Suppressor macrophage treated with lipopolysaccharide for 1 hour (primary cell): ENCODE data around the gene SHROOM1.
"Not testable (repeated sequence)": the region's sequence is repeated elsewhere in the genome, so short reads cannot be mapped to it uniquely, and the experiment has no call there.

Source experiments
- DNase-seq, 3 donors: peaks; one replicate each; pipeline ENCODE4 v3.0.0-alpha.2; 2020 to 2022

Gene SHROOM1

DNA sequence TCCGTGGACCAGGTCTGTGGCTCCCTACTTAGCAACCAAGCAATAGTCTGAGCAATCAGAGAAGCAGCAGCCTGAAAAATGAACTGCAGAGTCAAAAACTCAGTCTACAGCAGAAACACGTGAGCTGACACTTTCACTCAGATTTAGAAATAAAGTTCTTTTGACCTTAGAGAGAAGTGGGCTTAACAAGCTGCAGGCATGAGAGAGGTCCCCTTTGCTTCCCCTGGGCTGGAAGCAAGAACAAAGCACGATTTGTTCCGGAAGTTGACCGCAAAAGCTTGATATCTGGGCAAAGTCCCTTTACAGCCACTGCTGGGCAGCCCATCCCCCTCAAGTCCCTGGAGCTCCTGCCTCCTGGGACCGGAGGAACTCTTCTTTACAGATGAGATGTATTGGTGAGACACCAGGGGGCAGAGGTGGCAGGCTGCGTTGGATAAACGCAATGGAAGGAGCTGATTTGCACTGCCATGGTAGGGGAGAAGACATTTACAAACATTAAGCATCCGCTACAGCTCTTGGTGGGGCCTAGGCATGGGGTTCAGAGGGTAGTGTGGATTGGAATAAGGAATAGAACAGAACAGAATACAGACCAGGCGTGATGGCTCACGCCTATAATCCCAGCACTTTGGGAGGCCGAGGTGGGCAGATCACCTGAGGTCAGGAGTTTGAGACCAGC is 23.1 kb downstream of the SHROOM1 start:
- DNase-seq, result no peak

DNA sequence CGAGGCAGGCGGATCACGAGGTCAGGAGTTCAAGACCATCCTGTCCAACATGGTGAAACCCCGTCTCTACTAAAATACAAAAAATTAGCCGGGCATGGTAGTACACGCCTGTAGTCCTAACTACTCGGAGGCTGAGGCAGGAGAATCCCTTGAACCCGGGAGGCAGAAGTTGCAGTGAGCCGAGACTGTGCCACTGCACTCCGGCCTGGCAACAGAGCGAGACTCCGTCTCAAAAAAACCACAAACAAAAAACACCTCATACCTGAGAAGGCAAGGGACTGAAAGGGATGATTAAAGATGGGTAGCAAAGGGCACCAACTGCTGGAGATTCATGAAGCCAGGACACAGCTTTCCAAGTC is 23.7 kb downstream of the SHROOM1 start:
- not testable (repeated sequence) for DNase-seq

DNA sequence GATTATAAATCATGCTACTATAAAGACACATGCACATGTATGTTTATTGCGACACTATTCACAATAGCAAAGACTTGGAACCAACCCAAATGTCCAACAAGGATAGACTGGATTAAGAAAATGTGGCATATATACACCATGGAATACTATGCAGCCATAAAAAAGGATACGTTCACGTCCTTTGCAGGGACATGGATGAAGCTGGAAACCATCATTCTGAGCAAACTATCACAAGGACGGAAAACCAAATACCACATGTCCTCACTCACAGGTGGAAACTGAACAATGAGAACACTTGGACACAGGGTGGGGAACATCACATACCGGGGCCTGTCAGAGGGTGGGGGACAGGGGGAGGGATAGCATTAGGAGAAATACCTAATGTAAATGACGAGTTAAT is 24.6 kb downstream of the SHROOM1 start:
- DNase-seq, result not testable (repeated sequence)

DNA sequence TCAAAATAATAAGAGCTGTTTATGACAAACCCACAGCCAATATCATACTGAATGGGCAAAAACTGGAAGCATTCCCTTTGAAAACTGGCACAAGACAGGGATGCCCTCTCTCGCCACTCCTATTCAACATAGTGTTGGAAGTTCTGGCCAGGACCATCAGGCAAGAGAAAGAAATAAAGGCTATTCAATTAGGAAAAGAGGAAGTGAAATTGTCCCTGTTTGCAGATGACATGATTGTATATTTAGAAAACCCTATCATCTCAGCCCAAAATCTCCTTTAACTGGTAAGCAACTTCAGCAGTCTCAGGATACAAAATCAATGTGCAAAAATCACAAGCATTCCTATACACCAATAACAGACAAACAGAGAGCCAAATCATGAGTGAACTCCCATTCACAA is 26.2 kb downstream of the SHROOM1 start:
- DNase-seq, result not testable (repeated sequence)

DNA sequence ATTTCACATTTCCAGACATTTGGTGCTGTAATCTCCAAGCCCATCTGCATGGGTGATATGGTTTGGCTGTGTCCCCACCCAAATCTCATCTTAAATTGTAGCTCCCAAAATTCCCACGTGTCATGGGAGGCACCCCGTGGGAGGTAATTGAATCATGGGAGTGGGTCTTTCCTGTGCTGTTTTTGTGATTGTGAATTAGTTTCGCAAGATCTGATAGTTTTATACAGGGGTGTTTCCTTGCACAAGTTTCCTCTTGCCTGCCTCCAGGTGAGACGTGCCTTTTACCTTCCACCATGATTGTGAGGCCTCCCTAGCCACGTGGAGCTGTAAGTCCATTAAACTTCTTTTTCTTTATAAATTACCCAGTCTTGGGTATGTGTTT is 27.8 kb downstream of the SHROOM1 start:
- DNase-seq, result not testable (repeated sequence)

DNA sequence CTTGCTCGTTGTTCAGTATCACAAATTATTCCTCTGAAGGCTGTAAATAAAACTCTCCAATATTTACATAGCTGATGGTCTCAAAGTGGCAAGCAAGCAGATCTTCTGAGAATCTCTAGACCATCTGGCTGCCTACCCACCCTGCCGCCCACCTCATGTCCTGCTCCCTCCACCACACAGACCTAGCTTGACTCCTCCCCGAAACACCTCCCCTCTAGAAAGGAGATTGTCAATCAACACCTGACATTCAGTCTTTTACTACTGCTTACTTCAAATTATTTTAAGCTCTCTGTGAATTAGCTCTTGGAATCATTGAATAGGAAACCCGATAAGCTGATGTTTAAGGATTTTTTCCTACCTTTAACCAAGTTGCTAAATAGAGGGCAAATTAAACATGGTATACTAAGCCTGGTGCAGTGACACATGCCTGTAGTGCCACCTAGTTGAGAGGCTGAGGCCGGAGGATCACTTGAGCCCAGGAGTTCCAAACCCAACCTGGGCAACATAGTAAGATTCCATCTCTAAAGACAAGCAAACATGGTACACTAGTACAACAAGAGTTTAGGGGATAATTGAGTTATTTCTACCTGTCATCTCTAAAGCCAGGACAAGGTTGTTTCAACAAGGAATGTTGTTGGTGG is 28.3 kb downstream of the SHROOM1 start:
- no peak for DNase-seq

DNA sequence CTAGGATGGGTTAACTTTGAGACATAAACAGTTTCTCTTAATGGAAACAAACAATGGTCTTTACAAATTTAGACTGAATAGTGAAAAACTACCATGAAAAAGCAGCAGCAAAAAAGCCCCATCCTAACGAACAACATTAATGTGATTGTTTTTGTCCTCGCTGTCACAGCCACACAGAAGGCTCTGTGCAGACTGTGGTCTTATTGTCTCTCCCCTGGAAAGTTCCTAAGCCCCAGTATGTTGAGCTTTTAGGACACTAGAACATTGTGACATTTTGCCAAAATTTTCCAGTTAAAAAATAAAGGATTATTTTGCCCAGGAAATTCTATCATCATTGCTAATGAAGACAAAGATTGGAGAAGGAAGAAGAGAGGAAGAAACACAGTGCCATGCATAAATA is 29.9 kb downstream of the SHROOM1 start:
- no peak for DNase-seq

DNA sequence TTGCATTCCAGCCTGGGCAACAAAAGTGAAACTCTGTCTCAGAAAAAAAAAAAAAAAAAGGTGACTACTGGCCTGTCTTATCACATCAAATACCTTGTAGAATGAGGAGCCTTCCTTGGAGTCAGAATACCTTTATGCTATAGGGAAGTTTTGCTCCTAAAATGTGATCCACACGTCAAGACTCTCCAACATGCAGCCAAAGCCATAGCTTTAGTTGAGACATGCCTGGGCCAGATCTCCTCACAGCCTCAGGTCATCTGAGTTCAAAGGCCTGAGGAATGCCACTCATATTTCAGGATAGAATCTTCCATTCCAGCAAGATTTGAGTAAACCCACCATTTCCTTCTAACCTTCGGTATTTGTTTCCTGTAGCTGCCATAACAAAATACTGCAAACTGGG is 31.1 kb downstream of the SHROOM1 start:
- no peak for DNase-seq

DNA sequence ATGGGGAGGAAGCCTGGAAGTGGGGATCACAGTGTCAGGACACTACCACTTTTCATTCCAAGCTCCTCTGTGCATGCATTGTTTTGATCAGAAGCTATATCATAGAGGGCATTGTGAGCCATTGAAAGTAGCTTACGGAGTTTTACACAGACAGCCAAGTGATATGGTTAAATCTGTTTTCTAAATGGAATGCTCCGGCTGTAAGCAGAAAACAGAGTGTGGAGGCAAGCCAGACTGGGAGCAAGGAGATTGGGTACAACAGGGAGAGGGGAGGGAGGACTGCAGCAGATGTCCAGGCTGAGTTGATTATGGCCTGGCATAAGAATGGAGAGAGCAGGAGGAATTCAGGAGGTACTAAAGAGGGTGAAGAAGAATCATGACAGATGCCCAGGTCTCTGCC is 32.8 kb downstream of the SHROOM1 start:
- no peak for DNase-seq

DNA sequence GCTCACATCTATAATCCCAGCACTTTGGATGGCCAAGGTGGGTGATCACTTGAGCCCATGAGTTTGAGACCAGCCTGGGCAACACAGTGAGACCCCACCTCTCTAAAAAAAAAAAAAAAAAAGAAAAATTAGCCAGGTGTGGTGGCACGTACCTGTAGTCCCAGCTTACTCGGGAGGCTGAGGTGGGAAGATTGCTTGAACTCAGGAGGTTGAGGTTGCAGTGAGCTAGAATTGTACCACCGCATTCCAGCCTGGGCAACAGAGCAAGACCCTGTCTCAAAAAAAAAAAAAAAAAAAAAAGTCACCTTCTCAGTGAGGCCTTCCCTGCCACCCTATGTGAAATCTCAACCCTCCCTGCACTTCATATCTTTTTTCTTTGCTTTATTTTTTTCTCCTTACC is 39.4 kb downstream of the SHROOM1 start:
- no peak for DNase-seq

DNA sequence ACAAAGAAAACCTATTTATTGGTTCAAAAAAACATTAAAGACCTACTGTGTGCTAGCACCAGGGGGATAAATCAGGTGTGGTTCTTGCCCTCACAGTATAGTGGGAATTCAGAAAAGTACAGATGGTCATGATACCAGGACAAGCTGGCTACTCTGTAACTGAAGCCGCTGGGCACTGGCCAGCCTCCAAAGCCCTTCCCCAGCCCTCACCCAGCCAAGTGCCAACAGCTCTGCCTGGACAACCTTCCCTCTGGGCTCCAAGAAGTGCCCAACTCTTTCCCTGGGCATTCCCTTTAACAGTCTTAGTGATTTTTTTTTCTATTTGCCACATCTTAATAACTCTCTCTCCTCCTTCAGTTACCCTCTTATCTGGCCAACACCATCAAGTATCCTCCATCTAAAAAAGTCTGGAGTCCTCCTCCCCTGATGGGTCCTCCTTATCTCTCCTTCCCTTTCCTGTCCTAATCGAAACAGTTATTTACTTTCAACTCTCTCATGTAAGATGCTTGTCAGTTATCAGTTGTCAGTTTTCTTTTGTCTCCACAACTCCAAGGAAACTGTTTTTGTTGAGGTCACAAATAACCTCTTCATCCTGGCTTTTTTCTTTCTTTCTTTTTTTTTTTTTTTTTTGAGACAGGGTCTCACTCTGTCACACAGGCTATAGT is 40.1 kb downstream of the SHROOM1 start:
- no peak for DNase-seq

DNA sequence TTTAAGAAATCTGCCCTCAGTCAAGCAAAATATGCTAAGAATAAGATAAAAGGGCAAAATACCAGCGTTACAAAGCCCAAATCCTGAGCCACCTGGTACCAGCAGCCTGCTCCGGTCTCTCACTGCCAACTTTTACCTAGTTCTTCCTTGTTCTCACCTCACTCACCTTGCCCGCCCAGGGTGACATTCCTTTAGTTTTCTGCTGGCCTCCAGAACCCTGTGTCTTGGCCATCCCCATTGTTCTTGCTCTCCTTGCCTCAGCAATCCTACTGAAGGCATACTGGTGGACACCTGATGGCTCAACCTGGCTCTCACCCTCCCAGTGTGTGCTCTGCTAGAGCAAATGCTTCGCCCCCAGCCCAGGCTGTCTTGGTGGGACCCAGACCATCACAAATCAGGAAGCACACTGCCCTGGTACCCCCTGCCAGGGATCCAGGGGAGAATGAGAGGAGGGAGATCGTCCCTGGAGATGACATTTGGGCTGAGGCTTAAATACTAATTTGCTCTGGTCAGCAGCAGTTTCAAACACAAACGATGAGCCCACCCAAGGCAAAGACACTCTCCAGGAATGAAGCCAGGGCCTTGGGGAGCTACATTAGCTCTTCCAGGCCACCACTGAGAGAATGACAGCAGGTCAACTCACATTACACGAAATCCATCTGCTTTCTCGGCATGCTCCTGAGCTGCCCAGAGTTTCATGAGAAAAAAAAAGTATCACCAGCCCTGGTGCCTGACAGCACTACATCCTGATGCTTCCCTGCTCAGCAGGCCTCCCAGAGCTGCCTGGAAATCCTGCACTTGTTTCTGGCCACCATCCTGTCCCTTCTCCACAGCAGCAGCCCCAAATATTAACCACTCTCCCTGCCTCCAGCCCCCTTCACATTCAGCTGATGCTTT is 41.2 kb downstream of the SHROOM1 start:
- DNase-seq, result no peak

DNA sequence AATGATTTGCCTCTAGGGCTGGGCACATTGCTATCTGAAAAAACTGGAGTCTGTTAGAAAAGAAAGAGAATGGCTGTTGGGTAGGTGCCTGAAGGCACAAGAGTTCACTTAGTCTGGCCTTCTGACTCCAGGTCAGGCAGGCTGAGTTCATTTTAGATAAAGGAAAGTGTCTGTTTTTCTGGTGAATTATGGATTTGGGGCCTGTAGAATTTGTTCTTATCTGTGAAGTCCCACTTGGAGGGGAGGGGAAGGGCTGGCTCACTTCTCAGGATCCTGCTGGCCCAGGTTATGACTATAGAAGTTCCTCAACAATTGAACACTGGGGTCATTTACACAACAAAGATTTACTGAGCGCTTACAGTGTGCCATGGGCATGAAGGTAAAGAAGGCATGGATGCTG is 41.9 kb downstream of the SHROOM1 start:
- DNase-seq, result no peak

DNA sequence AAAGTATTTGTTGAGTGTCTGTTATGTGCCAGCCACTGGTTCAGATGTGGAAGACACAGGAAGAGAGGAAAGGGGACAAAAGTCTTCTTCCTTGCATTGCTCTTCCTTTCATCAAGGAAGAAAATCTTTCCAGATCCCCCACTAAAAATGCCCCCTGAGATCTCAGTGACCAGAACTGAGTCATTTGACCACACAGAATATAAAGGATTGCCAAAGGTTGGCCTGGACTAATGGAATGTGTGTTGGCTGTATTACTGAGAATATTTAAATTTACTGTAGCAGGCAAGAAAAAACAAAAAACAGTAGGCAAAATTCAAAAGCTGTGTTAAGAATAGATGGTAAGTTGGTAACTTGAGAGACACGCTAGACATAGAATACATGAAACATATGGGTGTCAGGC is 43.4 kb downstream of the SHROOM1 start:
- no peak for DNase-seq

DNA sequence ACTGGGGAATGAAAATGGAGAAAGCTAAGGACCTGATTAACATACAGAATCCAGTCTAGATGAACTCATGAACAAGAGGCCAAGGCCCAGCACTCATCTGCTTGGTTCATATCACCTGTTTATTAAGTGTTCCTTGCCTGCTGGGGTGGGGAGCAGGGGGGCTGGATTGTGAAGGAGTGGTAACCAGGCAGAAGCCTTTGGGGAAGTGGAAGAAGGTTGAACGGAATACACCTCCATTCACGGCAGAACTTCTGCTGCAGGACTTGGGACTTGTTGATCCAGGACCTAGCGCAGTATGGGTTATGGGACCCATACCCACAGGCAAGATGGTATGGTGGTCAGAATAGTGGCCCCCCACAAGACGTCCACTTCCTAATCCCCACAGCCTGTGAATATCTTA is 44.6 kb downstream of the SHROOM1 start:
- no peak for DNase-seq

DNA sequence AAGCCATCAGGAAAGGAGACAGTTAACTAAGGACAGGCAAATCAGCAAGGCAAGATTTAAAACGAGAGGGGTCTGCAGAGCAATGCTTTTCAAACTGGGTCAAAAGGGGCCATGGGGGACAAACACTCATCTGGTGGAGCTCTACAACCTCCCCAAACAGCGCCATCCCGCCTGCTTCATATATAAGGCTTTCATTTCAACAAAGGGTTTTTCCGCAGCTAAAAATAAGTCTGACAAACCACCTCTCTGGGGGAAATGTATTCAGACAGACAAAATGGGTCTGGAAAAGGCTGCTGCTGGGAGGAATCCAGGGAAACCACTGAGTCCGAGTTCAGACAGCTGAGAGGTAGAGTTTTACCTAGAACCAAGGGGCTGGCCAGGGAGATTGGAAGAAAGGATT is 45.1 kb downstream of the SHROOM1 start:
- DNase-seq, result peak in 1 of 3 donors; percentile 27

DNA sequence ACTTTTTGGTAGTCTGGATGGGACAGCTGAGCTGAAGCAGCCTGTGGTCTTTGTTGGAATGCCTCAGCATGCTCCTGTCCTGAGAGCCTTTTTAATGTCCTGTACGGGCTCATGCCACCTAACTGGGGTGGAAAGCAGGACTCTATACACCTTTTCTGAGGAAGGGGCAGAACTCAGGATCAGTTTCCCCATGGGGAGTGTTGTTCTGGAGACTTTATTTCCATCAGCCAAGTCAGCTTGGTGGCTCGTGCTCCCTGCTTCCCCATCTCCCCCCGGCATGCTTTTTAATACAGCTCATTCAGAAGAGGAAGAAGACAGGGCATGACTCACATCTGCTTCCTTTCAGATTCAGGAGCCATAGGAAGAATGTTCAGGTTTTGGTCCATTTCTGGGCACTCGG is 48.3 kb downstream of the SHROOM1 start:
- DNase-seq, result peak; percentile 76 to 84 (median 80)

DNA sequence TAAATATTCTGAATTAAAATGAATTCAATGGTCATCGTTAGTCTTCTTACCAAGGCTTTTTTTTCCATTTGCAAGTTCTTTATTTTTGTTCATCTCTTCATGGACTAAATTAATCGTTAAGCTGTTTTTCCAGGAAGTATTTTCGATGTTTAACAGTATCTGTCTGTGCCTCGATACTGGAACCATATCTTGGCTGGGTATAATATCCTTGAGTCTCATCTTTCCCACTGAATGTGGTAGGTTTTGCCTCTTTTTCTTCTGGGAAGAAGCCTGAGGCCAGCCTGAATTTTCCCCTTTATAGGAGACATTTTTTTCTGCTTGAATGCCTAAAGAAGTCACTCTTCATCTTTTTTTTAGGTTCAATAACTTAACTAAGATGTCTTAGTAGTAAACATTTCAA is 49.4 kb downstream of the SHROOM1 start:
- DNase-seq, result no peak

DNA sequence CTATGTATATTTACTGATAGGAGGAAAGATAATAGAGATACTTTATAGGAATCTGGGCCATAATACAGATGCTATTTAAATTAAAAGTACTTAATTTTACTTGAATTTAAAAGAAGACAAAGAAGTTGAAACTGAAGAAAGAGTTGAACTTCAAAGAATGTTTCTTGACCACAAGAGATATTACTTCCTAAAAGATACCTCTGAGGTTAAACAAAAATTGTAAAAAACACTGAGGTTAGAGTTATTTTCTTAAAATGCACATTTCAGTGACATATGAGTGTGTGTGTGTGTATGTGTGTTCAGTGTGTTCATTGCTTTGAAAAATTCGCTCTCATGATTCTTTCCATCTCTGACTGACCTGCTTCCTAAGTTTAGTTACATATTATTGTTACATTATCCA is 49.9 kb downstream of the SHROOM1 start:
- no peak for DNase-seq

DNA sequence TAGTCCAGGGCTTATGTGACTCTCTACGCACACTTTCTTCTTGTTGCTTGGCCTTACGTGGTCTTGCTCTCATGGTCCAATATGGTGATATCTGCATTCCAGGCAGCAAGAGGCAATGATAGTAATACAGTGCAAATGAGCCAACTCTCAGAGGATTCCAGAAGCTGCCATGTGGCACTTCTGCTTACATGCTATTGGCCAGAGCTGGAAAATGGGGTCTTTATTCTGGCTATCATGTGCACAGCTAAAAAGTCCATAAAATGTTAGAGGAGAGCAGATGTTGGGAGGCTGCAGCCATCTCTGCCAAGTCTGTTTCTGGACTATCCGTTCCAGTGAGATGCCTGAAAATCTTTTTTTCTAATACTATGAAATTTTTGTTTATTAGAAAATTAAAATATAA is 50.5 kb downstream of the SHROOM1 start:
- no peak for DNase-seq

DNA sequence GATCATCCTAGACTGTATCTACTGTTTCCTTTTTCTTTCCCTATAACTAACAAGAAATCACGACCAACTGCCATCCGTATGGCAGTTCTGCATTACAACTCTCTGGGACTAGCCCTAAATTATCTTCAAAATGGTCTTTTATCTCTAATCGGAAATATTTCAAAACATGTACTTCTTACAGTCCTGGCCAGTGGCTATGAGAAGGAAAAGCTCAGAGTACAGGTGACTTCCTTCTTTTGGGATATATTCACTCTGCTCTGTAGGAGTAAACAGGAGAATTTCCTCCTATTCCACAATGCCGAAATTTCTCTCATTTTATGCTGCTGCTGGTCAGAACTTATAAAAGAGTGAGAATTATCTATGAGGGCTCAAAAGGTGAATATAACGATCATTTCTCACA is 51.6 kb downstream of the SHROOM1 start:
- no peak for DNase-seq

DNA sequence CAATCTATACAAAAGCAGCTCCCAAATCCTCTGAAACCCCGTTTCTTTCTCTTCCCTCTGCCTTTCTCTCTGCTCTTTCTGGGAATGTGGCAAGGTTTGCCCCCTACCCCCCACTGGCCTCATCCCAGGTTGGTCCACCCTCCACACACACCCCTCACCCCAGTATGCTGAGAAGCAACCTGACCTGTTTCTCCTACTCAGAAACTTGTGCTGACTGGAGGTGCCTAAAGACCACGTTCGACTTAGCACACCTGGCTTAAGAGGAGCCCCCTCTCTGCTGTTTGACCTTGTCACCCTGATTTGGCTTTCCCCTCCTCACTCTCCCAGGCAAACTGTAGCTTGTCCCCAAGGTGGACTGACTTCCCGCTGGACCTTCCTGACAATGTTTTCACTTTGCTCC is 52.3 kb downstream of the SHROOM1 start:
- DNase-seq, result no peak
